HepG2 (cell line): ENCODE data around the gene MARCO. TPM values are rescaled to one million over a fixed set of nuclear protein-coding genes. Genes with fewer than 3 reads are reported as not detected.

Source experiments
- ATAC-seq: fragments of 200-7000 bp; cut with Tn5 transposase; 3 replicates; pipeline ENCODE4 v1.9.1; 2020; ENCODE audit warnings: mild to moderate bottlenecking, moderate library complexity
- BruUV-seq: library from RNA; stranded (reverse); fragments of 400-500 nt; replicated peaks from 2 replicates; lab custom pipeline; 2021; lab: Mats Ljungman, UMichigan
- CTCF ChIA-PET: fragments of 300-600 bp; formaldehyde crosslinking; extraction: SDS; loops from one replicate; lab custom pipeline; 2021; ENCODE audit warnings: low total read pairs, inconsistent platforms, low intra/inter-chr PET ratio; lab: Yijun Ruan, JAX
- POLR2A ChIA-PET: fragments of 350-600 bp; sonication (Branson Sonifier 250); formaldehyde crosslinking; loops from one replicate; lab custom pipeline; 2020; ENCODE audit warnings: antibody characterized with exemption, inconsistent platforms; lab: Yijun Ruan, JAX
- DNase-seq: peaks from one replicate; pipeline ENCODE4 v3.0.0-alpha.2; 2015; ENCODE audit warnings: low spot score
- FAIRE-seq: peaks from 3 replicates; lab custom pipeline; 2011; peaks lifted over from hg19 to GRCh38; lab: Jason Lieb, UNC
- H2AFZ ChIP-seq: one replicate; pipeline ENCODE4 v1.6.1; 2011; ENCODE audit warnings: low read length, inconsistent platforms
- H3K27ac ChIP-seq: fragments of 300-600 bp; 3 replicates; pipeline ENCODE4 v1.8.0; 2011; ENCODE audit warnings: mixed run types, mild to moderate bottlenecking, mixed read lengths, low read length, inconsistent platforms; ENCODE audit not compliant: insufficient read depth; ENCODE audit errors: extremely low read length
- H3K27me3 ChIP-seq, 2 experiments: fragments of 200-600 bp in 1 of 2; 2 replicates in 1 of 2; 3 replicates in 1 of 2; pipeline versions ENCODE4 v1.6.0 to v1.8.0; 2011; ENCODE audit warnings: low read length in 2 of 2, mild to moderate bottlenecking in 2 of 2, moderate library complexity in 2 of 2, inconsistent platforms in 1 of 2; ENCODE audit not compliant: insufficient read depth in 2 of 2, control insufficient read depth in 1 of 2
- H3K36me3 ChIP-seq, 2 experiments: fragments of 200-600 bp in 1 of 2; replicated peaks in 1 of 2; 2 replicates in 1 of 2; 3 replicates in 1 of 2; pipeline versions ENCODE4 v1.5.1 to v1.8.0; 2011; ENCODE audit warnings: low read length in 2 of 2, inconsistent platforms in 1 of 2; ENCODE audit not compliant: insufficient read depth in 2 of 2, control insufficient read depth in 1 of 2
- H3K4me1 ChIP-seq: 2 replicates; pipeline ENCODE4 v1.5.1; 2012; ENCODE audit warnings: low read length, inconsistent platforms; ENCODE audit not compliant: insufficient read depth
- H3K4me2 ChIP-seq: 2 replicates; pipeline ENCODE4 v1.6.0; 2011; ENCODE audit warnings: low read depth, low read length, inconsistent platforms
- H3K4me3 ChIP-seq, 3 experiments: fragments of 200-600 bp in 1 of 3; sonication (generic), shearing (Covaris generic) in 1 of 3; replicated peaks in 1 of 3; 2 replicates each; pipeline ENCODE4 v1.5.1; 2011 to 2016; ENCODE audit warnings: low read length in 3 of 3, inconsistent platforms in 2 of 3, low read depth in 2 of 3, mild to moderate bottlenecking in 2 of 3, control low read depth in 1 of 3, mixed read lengths in 1 of 3; ENCODE audit not compliant: insufficient read depth in 1 of 3
- H3K79me2 ChIP-seq: one replicate; pipeline ENCODE4 v1.6.1; 2011; ENCODE audit warnings: low read length, inconsistent platforms; ENCODE audit not compliant: insufficient read depth
- H3K9ac ChIP-seq: 2 replicates; pipeline ENCODE4 v1.6.0; 2011; ENCODE audit warnings: mild to moderate bottlenecking, low read depth, low read length, inconsistent platforms; ENCODE audit not compliant: insufficient read depth
- H3K9me3 ChIP-seq: 2 replicates; pipeline ENCODE4 v1.5.1; 2012; ENCODE audit warnings: mild to moderate bottlenecking, low read length
- H4K20me1 ChIP-seq: 2 replicates; pipeline ENCODE4 v1.6.0; 2011; ENCODE audit warnings: inconsistent platforms, mild to moderate bottlenecking, low read length, moderate library complexity; ENCODE audit not compliant: insufficient read depth
- CREB1 ChIP-seq, 2 experiments: fragments of 450-650 bp in 1 of 2; IDR thresholded peaks; 2 replicates each; pipeline ENCODE4 v1.6.1; 2016 to 2017; ENCODE audit warnings: control low read depth in 1 of 2, mild to moderate bottlenecking in 1 of 2, missing compliant biosample characterization in 1 of 2, missing genetic modification characterization in 1 of 2
- RARA ChIP-seq: IDR thresholded peaks from 2 replicates; pipeline ENCODE4 v1.6.1; 2016; ENCODE audit warnings: missing genetic modification reagents, missing compliant biosample characterization
- SNRNP70 ChIP-seq: fragments of 200-400 bp; formaldehyde crosslinking; IDR thresholded peaks from 2 replicates; pipeline ENCODE4 v1.6.1; 2017; ENCODE audit warnings: mild to moderate bottlenecking, low read depth, low read length, moderate library complexity
- ZNF343 ChIP-seq: sonication (generic); formaldehyde crosslinking; IDR thresholded peaks from 2 replicates; pipeline ENCODE4 v1.4.0; 2020; ENCODE audit warnings: mild to moderate bottlenecking, missing genetic modification reagents
- ZNF441 ChIP-seq: sonication (generic); formaldehyde crosslinking; IDR thresholded peaks from 2 replicates; pipeline ENCODE4 v1.7.0; 2021; ENCODE audit warnings: missing genetic modification reagents, borderline replicate concordance
- ZNF570 ChIP-seq: sonication (generic); formaldehyde crosslinking; IDR thresholded peaks from 2 replicates; pipeline ENCODE4 v1.4.0; 2020; ENCODE audit warnings: mild to moderate bottlenecking, missing genetic modification reagents, borderline replicate concordance
- WGBS: methylation state at CpG from one replicate; pipeline ENCODE4 v1.1.6; 2017; ENCODE audit warnings: low lambda C conversion rate; 5-methylcytosine and 5-hydroxymethylcytosine counted together
- in situ Hi-C: cut with HindIII; loops from 2 replicates; pipeline ENCODE4 v1.10.0; 2017; ENCODE audit warnings: low pct_unique_long_range_greater_than_20kb; ENCODE audit not compliant: extremely low pct_ligation_motif_present
- intact Hi-C: fragments of 100-400 bp; cut with micrococcal nuclease; formaldehyde crosslinking; loops from one replicate; pipeline ENCODE4 v1.10.0; 2022; ENCODE audit not compliant: unreplicated experiment
- polyA plus RNA-seq, 8 experiments: library from polyadenylated mRNA; depleted of rRNA in 3 of 8; stranded (reverse) in 7 of 8; unstranded in 1 of 8; fragments of >200 nt; fragmentation: Illumina TruSeq in 4 of 8; extraction: Trizol in 4 of 8; gene quantifications; 2 replicates each; pipeline versions ENCODE4 v1.2.1 to v1.2.3, GENCODE V29; 2011 to 2016; ENCODE audit warnings: low read depth in 4 of 8, missing spikeins in 1 of 8, mixed read lengths in 1 of 8; ENCODE audit not compliant: insufficient read depth in 1 of 8
- total RNA-seq, 5 experiments: library from RNA; depleted of rRNA; stranded (reverse); fragments of >200 nt; fragmentation: Illumina TruSeq; extraction: Trizol; gene quantifications; 2 replicates each; pipeline ENCODE4 v1.2.3, GENCODE V29; 2016; ENCODE audit warnings: low read depth in 1 of 5
- TF ChIP-seq, protein P1 (sequence below): sonication (generic); formaldehyde crosslinking; IDR thresholded peaks from 2 replicates; pipeline ENCODE4 v1.4.0; 2020; ENCODE audit warnings: missing genetic modification reagents, mild to moderate bottlenecking, borderline replicate concordance
- TF ChIP-seq, protein P2 (sequence below): sonication (generic); formaldehyde crosslinking; IDR thresholded peaks from 2 replicates; pipeline ENCODE4 v1.8.0; 2022; ENCODE audit warnings: mild to moderate bottlenecking, missing genetic modification reagents; ENCODE audit not compliant: insufficient replicate concordance

Gene MARCO
- total and polyA plus RNA-seq, 2 of the 13 experiments (the other 11 are each of a cell fraction or from before 2014, with no cell fraction given), result not detected

DNA sequence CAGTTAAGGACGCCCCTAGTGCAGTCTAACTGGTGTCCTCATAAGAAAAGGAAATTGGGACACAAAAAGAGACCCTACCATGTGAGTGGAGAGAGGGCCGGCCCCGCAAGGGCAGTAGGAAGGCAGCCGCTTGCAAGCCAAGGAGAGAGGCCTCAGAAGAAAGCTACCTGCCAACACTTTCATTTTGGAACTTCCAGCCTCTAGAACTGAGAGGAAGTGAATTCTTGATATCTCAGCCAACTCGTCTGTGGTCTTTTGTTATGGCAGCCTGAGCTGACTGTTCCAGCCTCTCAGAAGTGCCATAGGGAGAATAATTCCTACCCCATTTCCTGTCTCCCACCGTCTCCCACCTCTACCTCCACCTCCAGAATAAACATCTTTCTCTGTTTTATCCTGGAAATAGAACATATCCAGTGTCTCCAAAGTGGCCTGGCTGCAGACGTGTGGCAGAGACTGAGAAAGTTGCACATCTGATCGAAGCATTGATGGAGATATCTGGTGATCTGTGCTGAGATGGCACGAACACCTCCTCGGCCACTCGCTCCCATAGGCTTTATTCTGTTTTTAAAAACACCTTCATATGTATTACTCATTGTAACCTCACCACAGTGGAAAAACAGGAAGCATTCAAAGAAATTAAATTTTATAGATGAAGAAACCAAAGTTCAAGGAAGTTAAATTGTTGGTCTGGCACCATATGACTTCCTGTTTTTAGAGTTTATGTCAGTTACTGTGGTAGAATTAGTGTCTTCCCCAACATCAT is 39.5 kb upstream of the MARCO start (continued):
- TF ChIP-seq RARA (CRISPR knock-in tag), result no peak
- TF ChIP-seq ZNF570 (CRISPR knock-in tag), result no peak

DNA sequence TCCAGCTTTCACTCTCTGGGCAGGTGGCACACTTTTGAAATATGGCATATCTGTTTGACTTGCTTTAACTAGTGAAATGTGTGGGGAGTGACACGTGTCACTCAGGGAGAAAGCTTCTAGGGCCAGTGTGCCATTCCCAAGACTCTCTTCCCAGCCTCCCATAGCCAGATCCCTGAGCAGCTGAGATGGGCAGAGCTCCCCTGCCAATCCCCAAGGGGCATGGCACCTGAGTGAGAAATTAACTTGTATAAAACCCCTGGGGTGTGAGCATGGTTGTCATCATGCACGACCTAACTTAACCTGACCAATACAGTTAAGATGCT is 39.0 kb upstream of the MARCO start:
- H3K9me3 ChIP-seq, result no peaks in the 10 kb centered on the region
- CTCF ChIA-PET, result no interaction called here
- POLR2A ChIA-PET, result no interaction called here
- no peaks in the 10 kb centered on the region for H4K20me1 ChIP-seq
- H3K9ac ChIP-seq, result no peak overlapping the region
- H3K4me1 ChIP-seq, result no peaks in the 10 kb centered on the region
- TF ChIP-seq, protein P1, sequence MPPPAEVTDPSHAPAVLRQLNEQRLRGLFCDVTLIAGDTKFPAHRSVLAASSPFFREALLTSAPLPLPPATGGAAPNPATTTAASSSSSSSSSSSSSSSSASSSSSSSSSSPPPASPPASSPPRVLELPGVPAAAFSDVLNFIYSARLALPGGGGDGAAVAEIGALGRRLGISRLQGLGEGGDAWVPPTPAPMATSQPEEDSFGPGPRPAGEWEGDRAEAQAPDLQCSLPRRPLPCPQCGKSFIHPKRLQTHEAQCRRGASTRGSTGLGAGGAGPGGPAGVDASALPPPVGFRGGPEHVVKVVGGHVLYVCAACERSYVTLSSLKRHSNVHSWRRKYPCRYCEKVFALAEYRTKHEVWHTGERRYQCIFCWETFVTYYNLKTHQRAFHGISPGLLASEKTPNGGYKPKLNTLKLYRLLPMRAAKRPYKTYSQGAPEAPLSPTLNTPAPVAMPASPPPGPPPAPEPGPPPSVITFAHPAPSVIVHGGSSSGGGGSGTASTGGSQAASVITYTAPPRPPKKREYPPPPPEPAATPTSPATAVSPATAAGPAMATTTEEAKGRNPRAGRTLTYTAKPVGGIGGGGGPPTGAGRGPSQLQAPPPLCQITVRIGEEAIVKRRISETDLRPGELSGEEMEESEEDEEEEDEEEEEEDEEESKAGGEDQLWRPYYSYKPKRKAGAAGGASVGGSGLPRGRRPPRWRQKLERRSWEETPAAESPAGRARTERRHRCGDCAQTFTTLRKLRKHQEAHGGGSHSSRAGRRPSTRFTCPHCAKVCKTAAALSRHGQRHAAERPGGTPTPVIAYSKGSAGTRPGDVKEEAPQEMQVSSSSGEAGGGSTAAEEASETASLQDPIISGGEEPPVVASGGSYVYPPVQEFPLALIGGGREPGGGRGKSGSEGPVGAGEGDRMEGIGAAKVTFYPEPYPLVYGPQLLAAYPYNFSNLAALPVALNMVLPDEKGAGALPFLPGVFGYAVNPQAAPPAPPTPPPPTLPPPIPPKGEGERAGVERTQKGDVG (CRISPR knock-in tag), result no peak
- TF ChIP-seq CREB1 (IDR thresholded peaks at IDR 0.05), result no peak
- TF ChIP-seq CREB1 (CRISPR knock-in tag; IDR thresholded peaks at IDR 0.05), result no peak
- TF ChIP-seq ZNF343, result no peak
- TF ChIP-seq, protein P2, sequence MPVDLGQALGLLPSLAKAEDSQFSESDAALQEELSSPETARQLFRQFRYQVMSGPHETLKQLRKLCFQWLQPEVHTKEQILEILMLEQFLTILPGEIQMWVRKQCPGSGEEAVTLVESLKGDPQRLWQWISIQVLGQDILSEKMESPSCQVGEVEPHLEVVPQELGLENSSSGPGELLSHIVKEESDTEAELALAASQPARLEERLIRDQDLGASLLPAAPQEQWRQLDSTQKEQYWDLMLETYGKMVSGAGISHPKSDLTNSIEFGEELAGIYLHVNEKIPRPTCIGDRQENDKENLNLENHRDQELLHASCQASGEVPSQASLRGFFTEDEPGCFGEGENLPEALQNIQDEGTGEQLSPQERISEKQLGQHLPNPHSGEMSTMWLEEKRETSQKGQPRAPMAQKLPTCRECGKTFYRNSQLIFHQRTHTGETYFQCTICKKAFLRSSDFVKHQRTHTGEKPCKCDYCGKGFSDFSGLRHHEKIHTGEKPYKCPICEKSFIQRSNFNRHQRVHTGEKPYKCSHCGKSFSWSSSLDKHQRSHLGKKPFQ, result no peak
- TF ChIP-seq ZNF441 (CRISPR knock-in tag), result no peak
- no peak for TF ChIP-seq SNRNP70
- in situ Hi-C loops (no loop called here), intact Hi-C loops (no loop called here)
- H3K36me3 ChIP-seq, result no peaks in the 10 kb centered on the region
- ATAC-seq (no peak), DNase-seq (no peak), FAIRE-seq (no peak)
- H3K27ac ChIP-seq, result no peak overlapping the region
- H3K79me2 ChIP-seq, result no peaks in the 10 kb centered on the region
- 5% methylated on average over 2 of the region's 2 CpGs for WGBS
- BruUV-seq, result no TSS peak
- H3K4me3 ChIP-seq, result no peak overlapping the region
- H2AFZ ChIP-seq, result no peak overlapping the region
- H3K27me3 ChIP-seq, result no peaks in the 10 kb centered on the region
- no peak overlapping the region for H3K4me2 ChIP-seq
